T47D (cell line): Measurements from ENCODE around the gene RPP30.
A peak's percentile ranks its signal among the peaks of the same experiment; 100 is the strongest.
"Not testable (repeated sequence)": the region's sequence is repeated elsewhere in the genome, so short reads cannot be mapped to it uniquely, and the experiment has no call there.

Source experiments
- DNase-seq, 2 experiments: peaks; one replicate each; pipeline versions ENCODE4 v3.0.0 to v3.0.0-alpha.2; 2011 to 2012; ENCODE audit warnings: low read depth in 1 of 2, low spot score in 1 of 2
- JUND ChIP-seq: IDR thresholded peaks from 2 replicates; pipeline ENCODE4 v1.6.1; 2012; ENCODE audit warnings: low read depth
- in situ Hi-C: cut with HindIII; loops from 2 replicates; pipeline ENCODE4 v1.10.0; 2016; ENCODE audit warnings: low sequenced_read_pairs, low pct_unique_long_range_greater_than_20kb

The RPP30 gene

GRCh38 chr10:90884431-90884830 is 12.7 kb downstream of the RPP30 start:
- in situ Hi-C loops = no loop called here
- TF ChIP-seq JUND = no peak
- no peak for DNase-seq

GRCh38 chr10:90885176-90885575 is 13.4 kb downstream of the RPP30 start:
- DNase-seq = no peak
- in situ Hi-C loops = no loop called here
- no peak for TF ChIP-seq JUND

- no peak for TF ChIP-seq JUND
- DNase-seq = no peak
- in situ Hi-C loops = no loop called here
These were observed 15.8 kb downstream of the RPP30 start for GRCh38 chr10:90887555-90887954.

GRCh38 chr10:90888387-90888786 is 16.6 kb downstream of the RPP30 start:
- in situ Hi-C loops = no loop called here
- DNase-seq = no peak
- TF ChIP-seq JUND = no peak

GRCh38 chr10:90889636-90890035 is 17.9 kb downstream of the RPP30 start:
- no peak for TF ChIP-seq JUND
- DNase-seq = no peak
- in situ Hi-C loops = no loop called here

- DNase-seq = no peak
- in situ Hi-C loops = no loop called here
- no peak for TF ChIP-seq JUND
These were observed 18.6 kb downstream of the RPP30 start for GRCh38 chr10:90890347-90890746.

GRCh38 chr10:90893190-90893589 is 21.4 kb downstream of the RPP30 start:
- TF ChIP-seq JUND = no peak
- no peak for DNase-seq
- in situ Hi-C loops = no loop called here

GRCh38 chr10:90896916-90897315 is 25.1 kb downstream of the RPP30 start:
- in situ Hi-C loops = not testable (repeated sequence)

GRCh38 chr10:90905925-90906324 is 34.2 kb downstream of the RPP30 start:
- DNase-seq = no peak
- in situ Hi-C loops = no loop called here
- TF ChIP-seq JUND = no peak

More at GRCh38 chr10:90896916-90897315, 25.1 kb downstream of the RPP30 start:
- not testable (repeated sequence) for DNase-seq

- no peak for DNase-seq
- no peak for TF ChIP-seq JUND
- in situ Hi-C loops = no loop called here
These were observed 34.8 kb downstream of the RPP30 start for GRCh38 chr10:90906596-90906995.

- DNase-seq = peak; percentile 50 to 89
- in situ Hi-C loops = no loop called here
- no peak for TF ChIP-seq JUND
These were observed 39.6 kb downstream of the RPP30 start for GRCh38 chr10:90911133-90912051.

GRCh38 chr10:90912174-90912573 is 40.4 kb downstream of the RPP30 start:
- no peak for TF ChIP-seq JUND
- in situ Hi-C loops = no loop called here
- no peak for DNase-seq

GRCh38 chr10:90912854-90913479 is 41.2 kb downstream of the RPP30 start:
- no peak for DNase-seq
- in situ Hi-C loops = no loop called here
- TF ChIP-seq JUND = no peak
